Fibroblast of upper back skin (primary cell): ENCODE measurements around the gene PXDC1.

ENCODE experiments used
- DNase-seq: peaks from one replicate; pipeline ENCODE4 v3.0.0-alpha.2; 2013

The PXDC1 gene, protein sequence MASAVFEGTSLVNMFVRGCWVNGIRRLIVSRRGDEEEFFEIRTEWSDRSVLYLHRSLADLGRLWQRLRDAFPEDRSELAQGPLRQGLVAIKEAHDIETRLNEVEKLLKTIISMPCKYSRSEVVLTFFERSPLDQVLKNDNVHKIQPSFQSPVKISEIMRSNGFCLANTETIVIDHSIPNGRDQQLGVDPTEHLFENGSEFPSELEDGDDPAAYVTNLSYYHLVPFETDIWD

DNA sequence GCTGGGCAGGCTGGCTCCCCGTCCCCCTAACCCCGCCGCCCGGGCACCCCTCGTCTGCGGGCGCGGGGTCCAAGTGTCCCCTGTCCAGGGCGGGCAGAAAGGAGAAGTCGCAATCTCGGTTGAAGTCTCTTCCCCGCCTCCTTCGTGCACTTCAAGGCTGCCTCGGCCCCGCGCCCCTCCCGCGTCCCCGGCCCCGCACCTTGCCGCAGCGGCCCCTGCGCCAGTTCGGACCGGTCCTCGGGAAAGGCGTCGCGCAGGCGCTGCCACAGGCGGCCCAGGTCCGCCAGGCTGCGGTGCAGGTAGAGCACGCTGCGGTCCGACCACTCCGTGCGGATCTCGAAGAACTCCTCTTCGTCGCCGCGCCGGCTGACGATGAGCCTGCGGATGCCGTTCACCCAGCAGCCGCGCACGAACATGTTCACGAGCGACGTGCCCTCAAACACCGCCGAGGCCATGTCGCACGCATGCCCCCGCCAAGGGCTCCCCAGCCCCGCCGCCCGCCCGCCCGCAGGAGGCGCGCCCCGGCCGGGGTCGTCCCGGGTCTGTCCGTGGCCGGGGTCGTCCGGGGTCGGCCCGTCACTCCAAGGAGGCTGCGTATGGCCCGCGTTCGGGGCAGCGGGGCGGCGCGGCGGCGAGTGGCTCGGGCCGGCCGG, at the start of gene PXDC1:
PXDC1 (minus strand) TSS at position 637 of the 653 bp plus-strand sequence; CDS start at position 455, 182 bp downstream.
- no peak for DNase-seq

DNA sequence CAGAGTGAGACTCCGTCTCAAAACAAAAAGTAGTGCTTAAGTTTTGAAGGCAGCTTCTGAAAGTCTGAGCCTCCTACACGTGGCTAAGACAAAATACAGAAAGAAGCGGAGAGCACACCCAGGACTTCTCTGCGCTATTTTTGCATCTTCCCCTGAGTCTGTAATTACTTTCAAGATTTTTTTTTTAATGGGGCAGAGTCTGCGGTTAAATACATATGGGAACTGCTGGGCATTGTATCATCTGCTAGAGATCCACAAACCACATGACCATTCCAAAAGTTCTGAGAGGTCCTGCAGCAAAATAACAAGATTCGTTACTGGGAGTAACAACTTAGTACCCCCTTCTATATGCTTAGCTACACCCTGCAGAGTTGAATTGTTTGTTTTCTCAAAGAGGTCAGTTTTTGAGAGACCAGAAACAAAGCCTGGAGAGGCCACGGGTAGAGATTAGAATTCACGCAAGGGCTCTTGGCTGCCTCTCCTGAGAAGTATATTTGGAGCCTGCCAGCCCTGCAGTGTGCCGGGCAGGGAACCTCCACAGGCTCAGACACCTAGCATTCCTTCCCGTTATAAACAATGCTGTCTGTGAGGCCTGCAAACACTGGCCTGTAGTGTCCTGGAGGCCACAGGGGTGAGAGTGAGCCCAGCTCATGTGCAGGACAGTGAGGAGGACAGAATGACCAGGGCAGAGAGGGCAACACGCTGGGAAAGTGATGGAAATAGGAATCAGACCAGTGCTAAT, 49.5 kb upstream of the PXDC1 start:
- peak; percentile 74 for DNase-seq

DNA sequence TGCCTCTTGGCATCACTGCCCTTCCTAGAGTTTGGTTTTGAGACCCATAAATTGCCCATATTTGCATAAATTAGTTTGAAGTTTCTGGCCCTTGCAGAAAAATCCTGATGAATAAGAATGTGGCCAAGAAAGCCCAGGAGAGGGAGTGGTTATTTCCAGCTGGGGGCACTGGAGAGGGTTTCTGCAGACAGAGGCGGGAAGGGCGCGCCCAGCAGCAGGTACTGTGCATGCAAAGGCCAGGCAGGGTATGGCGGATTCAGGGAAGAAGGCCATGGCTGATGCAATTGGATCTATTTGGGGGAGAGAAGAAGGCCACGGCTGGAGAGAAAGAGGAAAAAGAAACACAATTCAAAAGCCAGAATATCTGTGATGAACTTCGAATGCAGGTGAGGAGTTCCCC, 48.2 kb upstream of the PXDC1 start:
- no peak for DNase-seq

DNA sequence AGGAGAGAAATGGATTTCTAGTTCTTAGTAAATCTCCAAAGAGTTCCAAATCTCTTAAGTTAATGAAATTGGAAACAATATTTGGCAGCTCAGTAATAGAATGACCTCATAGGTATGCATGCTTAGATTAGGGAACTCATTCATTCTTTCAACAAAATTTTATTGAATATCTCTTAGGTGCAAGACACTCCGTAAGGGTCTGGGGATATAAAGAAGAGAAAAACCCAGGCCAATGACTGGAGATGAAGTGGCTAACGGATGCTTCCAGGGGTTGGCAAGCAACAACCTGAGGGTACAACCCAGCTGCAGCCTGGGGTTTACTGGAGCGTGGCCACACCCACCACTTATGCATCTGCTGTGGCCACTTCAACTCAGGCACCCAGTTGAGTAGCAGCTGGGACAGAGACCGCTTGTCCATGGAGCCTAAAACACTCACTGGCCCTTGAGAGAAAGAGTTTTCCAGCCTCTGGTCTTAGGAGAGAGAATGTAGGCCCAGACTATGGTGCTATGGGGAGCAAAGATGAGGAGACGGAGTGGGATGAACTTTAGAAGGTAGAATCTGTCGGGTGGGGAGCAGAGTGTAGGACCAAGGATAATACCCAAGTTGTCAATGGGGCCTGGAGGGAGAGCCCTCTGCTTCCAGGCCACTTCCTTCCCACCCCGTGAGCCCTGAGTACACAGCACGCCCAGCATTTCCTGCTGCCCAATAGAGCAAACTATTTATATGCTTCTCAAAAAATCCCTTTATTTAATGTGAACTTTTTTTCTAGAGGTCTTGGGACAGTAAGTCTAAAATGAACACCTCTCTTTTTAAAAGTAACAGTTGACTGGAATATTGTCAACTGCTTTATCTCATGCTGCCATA, 46.8 kb upstream of the PXDC1 start:
- no peak for DNase-seq

DNA sequence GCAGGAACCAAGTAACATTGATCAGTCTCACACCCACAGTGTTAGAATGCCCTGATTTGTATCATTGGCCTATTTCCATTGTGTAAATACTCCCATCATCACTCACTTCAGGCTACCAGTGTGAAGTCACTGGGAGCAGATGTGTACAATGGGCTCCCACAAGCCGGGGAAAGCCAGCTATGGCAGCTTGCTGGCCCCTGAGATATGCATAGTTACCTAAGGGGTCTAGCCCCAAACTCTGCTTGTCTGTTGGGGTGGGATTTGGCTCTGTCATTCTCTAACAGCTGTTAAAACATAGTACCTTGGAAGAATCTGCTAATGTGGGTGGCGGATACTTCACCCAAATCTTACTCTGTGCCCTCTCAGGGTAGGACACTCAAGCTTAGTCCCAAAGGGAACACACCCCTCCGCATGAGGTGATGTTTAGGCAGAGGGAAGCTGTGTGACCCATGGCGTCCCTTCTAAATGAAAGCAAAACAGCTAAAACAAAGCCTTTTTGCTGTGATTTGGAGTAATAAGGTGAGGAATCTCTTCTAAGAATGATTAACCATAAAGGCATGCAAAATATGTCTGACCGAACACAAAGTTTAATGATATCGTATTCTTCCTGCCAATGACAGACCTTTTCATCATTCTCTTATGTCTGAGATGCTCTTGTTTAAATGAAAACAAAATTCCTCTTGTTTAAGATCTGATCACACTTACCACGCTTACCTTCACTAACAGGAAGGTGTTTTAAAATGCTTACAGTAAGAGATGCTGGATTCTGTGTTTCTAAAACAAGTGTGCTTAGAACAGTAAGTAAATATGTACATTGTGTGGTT, 45.9 kb upstream of the PXDC1 start:
- DNase-seq: peak; percentile 95

DNA sequence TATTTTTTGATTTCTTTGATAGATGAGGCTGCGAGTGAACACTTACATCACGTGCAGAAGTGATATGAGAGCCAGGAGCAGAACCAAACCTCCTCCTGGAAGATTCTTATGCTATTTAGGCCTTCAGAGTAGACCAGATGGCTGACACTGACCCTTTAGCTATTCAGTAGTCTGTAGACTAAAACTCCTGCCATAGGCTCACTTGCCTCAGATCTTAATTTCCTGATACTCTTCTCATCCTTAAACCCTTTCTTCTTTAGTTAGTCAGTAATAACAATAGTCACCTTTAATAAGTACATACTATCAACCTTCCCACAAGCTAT, 45.2 kb upstream of the PXDC1 start:
- no peak for DNase-seq

DNA sequence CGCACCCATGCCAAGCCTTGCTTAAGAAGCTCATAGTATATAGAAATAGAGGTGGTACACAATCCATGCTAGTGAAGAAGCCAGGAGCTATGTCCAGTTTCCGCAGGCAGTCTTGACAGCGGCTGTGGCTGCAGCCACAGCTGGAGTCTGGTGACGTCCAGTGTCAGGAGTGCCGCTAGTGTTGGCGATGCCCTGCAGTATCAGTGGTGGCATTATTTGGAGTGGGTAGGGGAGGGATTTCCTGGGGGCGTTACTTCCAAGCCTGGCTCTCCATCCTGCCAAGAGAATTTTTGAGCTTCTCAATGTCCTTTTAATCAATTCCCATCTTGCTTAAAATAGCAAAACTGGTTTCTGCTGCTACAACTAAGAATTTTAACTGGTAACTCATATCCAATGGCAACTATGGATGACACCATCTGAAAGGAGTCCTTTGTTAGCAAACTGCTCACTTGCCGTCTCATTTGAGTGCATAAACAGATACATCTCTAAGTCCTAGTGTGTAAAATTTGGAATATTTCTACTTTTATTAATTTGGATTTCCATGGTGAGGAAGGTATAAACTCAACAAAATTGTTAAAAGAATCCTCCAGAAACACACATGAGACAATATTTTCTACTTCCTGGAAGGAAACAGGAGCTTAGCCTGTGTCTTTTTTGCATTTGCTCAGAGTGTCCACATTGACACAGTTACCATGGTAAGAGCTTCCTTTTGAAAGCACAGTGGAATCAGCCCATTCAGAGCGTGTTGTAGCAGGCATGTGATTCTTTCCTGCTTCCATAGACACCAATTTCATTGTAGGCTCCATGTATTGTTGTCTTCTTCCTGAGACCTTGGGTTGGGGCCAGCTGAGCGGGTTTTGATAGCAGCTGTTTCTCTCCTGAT, 44.6 kb upstream of the PXDC1 start:
- DNase-seq: no peak

DNA sequence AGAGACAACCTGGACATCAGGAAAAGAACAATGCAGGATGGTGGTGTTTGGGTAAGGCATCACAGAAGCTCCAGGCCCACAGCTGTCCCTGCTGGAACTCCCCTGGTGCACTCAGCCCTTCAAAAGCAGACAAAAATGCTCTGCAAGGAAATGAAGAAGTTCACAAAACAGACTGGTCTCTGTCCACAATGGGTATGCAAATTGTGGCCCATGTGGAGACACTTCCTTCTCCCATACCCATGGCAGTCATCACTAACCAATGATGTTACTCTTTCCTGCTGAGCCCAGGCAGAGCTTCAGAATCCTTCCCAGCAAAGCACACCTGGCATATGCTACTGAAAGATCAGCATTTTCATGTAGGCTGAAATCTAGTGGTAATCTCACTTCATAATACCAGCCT, 42.6 kb upstream of the PXDC1 start:
- no peak for DNase-seq

DNA sequence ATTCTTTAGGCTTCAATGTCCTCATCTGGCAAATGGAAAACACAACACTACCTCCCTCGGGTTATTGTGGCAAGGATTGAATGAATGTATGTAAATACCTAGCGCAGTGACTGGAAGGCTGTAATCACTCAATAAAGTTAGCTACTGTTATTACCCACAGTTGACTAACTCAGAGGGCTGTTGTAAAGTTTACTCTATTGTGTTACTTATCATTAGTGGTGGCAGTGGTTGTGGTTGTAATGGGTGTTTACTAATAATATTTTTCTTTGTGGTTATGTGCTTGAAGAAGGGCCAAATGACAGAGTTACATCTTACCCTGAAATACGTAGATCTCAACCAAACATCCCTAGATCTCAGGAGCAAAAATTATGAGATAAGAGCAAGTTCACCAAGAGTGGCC, 42.0 kb upstream of the PXDC1 start:
- DNase-seq: no peak

DNA sequence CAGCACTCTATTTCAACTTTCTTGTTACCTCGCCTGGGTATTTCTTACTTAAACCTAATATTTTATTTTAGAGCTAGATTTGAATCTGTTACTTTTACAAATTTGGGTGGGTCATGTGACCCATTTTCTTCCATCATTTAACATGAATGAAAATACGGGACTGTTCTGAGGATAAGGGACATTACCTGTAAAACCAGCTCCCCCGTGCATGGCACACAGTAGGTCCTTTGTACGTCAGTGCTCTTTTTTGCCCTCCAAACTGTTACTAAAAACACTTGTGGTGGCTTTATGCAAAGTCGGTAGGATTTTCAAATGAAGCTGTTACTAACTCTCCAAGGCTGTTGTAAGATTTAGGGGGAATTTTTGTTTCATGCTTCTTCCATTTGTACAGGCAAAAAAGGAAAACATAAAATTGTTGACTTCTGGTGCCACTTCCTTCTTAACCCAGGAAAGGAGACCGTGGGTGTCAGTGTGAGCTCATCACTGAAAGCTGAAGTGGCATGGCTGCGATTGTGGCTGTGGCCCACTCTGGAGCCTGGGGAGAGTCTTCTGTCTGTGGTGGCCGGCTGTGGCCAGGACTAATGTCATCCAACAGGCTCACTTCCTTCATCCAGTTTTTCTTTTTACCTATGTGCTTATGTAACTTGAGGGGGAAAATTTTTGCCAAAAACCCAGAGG, 40.2 kb upstream of the PXDC1 start:
- DNase-seq: no peak

DNA sequence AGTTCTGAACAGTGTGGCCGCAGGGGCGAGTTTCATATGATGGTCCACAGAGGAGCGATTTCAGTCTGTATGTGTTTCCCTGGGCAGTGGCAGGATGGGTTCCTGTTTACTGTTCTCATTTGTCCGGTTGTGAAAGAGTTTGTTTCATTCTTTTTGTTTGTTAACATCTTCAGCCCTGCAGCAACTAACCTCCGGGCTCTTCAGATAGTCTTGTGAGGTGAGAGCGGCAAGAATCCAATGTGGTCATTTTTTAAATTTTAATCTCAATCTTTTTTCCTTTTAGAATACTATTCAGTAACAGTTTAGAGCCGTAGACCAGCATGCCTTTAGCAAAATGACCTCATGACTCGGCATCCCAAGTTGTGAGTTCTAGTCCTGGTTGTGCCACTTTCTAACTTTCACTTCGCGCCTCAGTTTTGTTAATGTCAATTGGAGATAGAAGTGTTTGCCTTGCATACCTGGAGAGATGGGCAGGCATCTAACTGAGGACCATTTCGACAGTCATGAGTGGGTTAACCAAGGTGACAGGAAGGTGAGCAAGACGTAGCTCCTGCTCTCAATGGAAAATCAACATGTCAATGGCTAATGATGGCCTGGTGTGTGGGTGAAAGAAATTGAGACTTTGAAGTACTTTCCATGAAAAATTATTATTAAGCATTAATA, 38.5 kb upstream of the PXDC1 start:
- DNase-seq: no peak

DNA sequence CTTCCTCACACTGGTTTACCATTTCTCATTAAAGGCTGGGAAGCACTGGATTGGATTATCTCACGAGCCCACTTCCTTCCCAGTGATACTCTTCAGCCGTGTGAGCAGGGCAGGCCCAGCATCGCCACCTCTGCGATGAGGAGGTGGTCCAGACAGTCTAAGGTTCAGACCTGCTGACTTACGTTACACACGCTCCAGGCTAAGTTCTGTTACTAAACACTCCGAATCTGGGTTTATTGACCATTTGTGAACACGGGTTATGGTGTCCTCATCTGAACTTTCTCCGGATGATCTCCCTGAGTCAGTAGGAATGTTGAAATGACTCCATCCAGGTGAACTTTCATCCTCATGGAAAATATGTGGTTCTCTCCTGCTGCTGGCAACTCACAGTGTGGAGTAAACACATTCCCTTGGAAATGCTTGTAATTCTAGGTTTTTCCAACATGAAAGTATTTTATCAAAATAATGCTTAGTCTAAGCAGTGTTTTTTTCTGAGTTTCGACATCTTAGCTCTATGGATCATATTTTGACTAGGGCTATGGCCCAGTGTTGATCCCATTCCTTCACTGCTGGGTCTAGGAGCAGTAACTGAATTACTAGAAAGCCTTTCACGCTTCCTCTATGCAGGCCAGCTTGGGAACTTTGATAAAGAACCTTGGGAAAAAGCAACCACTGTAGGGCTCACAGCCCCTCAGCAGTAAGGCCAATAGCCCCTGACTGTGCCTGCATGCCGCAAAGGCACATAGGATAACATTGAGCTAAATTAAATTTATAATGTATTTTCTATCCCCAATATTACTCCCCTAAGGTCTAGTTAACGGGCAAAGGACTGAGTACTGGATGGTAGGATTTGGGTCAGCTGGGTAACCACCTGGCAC, 37.7 kb upstream of the PXDC1 start:
- DNase-seq: peak; percentile 81

DNA sequence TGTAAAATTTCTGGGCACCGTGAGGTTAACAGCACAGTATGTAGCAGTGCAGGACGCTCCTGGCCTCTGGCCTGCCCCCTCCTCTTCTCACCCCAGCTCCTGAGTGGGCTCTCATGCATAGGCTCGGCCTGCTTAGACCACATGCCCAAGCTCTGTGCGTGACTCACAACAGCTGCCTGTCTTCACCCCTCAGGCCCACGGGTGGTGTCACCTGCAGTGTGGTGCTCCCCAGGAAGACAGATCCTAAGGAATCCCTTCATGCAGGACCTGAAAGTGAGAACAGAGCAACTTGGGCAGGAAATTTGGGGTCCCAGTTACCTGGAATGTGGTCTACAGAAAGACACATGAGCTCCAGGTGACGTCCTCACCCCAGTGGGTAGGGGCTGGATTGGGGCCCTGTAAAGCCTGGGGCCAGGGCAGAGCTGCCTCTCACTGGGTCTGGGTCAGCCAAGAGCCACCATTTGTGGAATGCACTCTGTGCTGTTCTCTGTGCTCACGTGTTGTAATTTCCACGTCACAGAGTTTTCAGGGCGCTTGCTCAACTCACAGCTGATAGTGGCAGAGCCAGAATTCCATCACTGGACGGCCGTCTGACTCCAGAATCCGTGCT, 37.0 kb upstream of the PXDC1 start:
- DNase-seq: no peak

DNA sequence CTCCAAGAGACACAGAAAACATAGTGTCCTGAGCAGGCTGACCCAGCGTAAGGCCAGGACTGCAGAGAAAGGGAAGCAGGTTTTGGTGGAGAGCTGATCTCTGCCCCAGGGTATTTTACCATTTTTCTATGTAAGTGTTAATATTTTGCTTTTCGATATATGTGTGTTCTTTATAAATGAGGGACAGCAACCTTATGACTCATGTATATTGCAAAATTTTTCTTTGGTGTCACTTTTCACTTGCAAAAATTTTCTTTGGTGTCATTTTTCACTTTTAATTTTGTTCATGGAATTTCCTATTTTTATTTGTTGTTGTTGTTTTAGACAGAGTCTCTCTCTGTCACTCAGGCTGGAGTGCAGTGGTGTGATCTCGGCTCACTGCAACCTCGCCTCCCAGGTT, 34.6 kb upstream of the PXDC1 start:
- no peak for DNase-seq

DNA sequence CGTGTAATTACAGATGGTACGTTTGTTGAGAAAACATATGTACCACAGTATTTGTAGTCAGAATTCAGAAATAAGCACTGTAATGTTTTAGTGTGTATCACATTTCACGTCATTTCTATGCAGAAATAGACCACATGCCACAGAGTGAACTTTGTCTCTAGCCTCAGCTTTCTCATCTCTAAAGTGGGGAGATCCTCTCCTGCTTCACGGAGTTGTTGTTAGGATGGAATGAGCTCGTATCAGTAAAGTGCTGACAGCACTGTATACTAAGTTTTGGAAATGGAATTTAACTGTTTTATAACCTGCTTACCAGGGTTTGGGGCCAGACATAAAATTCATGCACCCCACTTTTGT, 34.2 kb upstream of the PXDC1 start:
- no peak for DNase-seq

DNA sequence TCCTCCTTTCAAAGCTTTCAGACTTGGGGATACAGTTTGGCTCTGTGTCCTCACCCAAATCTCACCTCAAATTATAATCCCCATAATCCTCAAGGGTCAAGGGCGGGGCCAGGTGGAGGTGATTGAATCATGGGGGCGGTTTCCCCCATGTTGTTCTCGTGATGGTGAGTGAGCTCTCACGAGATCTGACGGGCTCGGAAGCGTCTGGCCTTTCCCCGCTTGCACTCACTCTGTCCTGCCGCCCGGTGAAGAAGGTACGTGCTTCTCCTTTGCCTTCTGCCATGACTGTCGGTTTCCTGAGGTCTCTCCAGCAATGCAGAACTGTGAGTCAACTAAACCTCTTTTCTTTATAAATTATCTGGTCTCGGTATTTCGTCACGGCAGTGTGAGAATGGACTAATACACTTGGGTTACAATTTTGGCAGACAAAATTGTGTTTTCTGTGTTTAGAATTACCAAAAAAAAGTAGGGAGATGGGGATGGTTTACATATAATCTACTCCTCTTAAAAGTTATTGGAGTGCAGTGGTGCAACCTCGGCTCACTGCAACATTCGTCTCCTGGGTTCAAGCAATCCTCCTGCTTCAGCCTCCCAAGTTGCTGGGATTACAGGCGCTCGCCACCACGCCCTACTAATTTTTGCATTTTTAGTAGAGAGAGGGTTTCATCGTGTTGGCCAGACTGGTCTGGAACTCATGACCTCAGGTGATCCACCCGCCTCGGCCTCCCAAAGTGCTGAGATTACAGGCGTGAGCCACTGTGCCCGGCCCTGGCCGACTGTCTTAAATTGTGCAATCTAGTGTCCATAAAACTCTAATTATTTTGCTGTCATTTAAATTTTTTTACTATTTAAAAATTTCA, 33.6 kb upstream of the PXDC1 start:
- no peak for DNase-seq

DNA sequence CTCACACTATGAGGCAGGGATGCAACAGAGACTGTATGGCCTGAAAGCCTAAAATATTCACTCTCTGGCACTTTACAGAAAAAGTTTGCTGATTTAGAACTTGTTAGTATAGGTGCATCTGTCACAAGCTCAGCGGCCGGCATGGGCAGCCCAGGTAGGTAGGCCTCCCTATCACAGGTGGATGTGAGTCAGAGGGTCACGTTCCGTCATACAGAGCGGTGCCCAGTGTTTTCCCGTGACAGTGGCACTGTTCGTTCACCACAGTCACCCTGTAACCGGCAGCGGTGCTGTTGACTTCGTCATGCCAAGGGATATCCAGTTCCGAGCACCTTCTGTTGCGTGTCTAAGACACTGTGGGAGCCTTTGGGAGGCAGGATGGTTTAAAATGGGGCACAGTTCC, 32.9 kb upstream of the PXDC1 start:
- DNase-seq: no peak
